ENCODE measurements around the gene CRIM1. TPM values are rescaled to one million over a fixed set of nuclear protein-coding genes. Genes with fewer than 3 reads are reported as not detected.

CRIM1 gene
- total RNA-seq, 2 experiments from 2014 or later, result 3.9 to 5.2 TPM

GRCh38 chr2:36568516-36569246 is 213.1 kb downstream of the CRIM1 start:
- ATAC-seq, result no peak
- peaks cover 2% of the 10 kb centered on the region for H3K4me1 Mint-ChIP-seq
- no peaks in the 10 kb centered on the region for H3K9me3 Mint-ChIP-seq (ENCODE audit: low read depth)
- H3K4me3 Mint-ChIP-seq, result no peak overlapping the region
- DNase-seq, result no peak
- H3K27ac Mint-ChIP-seq, result no peak overlapping the region
- no peaks in the 10 kb centered on the region for H3K27me3 Mint-ChIP-seq
- intact Hi-C loops (cut with DNase I, micrococcal nuclease), result no loop called here
- peaks cover 30% of the 10 kb centered on the region for H3K36me3 Mint-ChIP-seq (ENCODE audit: low read depth)
- POLR2A ChIA-PET, result no interaction called here
- CTCF ChIA-PET, result interaction anchor here (0.8 to 1.4 kb wide), 3 partner anchors 17 to 103 kb away, joined by 3 to 6 read pairs (median 6); no protein-coding TSS in a partner anchor

- DNase-seq (no peak), ATAC-seq (no peak)
- Mint-ChIP-seq H3K4me1 (no peaks in the 10 kb centered on the region), H3K9me3 (ENCODE audit: low read depth) (no peaks in the 10 kb centered on the region), H3K27me3 (no peaks in the 10 kb centered on the region), H3K27ac (no peak overlapping the region), H3K4me3 (no peak overlapping the region), H3K36me3 (ENCODE audit: low read depth) (peaks cover 27% of the 10 kb centered on the region)
- intact Hi-C loops (cut with DNase I, micrococcal nuclease), result no loop called here
- ChIA-PET POLR2A (no interaction called here), CTCF (interaction anchor here (0.6 to 1.4 kb wide), 4 partner anchors 16 to 1571 kb away, joined by 3 to 6 read pairs (median 4); no protein-coding TSS in a partner anchor)
Observed at GRCh38 chr2:36569267-36569856, 213.8 kb downstream of the CRIM1 start.

- POLR2A ChIA-PET, result no interaction called here
- no peaks in the 10 kb centered on the region for H3K27me3 Mint-ChIP-seq
- no peak overlapping the region for H3K4me3 Mint-ChIP-seq
- peaks cover 31% of the 10 kb centered on the region for H3K36me3 Mint-ChIP-seq (ENCODE audit: low read depth)
- ATAC-seq (no peak), DNase-seq (no peak)
- H3K27ac Mint-ChIP-seq, result no peak overlapping the region
- no peaks in the 10 kb centered on the region for H3K9me3 Mint-ChIP-seq (ENCODE audit: low read depth)
- CTCF ChIA-PET, result interaction anchor here (1.4 kb wide), 1 partner anchor 15 kb away, joined by 6 read pairs; no protein-coding TSS in a partner anchor
- no peaks in the 10 kb centered on the region for H3K4me1 Mint-ChIP-seq
- intact Hi-C loops (cut with DNase I, micrococcal nuclease), result no loop called here
Observed at GRCh38 chr2:36570416-36570815, 214.8 kb downstream of the CRIM1 start.

GRCh38 chr2:36572054-36572718 is 216.6 kb downstream of the CRIM1 start:
- no peak for ATAC-seq
- intact Hi-C loops (cut with DNase I, micrococcal nuclease), result no loop called here
- Mint-ChIP-seq H3K27ac (peak overlapping the region; percentile 53), H3K4me1 (no peaks in the 10 kb centered on the region), H3K4me3 (no peak overlapping the region), H3K9me3 (ENCODE audit: low read depth) (no peaks in the 10 kb centered on the region), H3K27me3 (no peaks in the 10 kb centered on the region), H3K36me3 (ENCODE audit: low read depth) (peaks cover 35% of the 10 kb centered on the region)
- CTCF ChIA-PET, result no interaction called here
- no peak for DNase-seq
- POLR2A ChIA-PET, result no interaction called here

- CTCF ChIA-PET, result no interaction called here
- H3K36me3 Mint-ChIP-seq (ENCODE audit: low read depth), result peaks cover 38% of the 10 kb centered on the region
Observed at GRCh38 chr2:36572719-36573059, 217.1 kb downstream of the CRIM1 start.

GRCh38 chr2:36573165-36573564 is 217.6 kb downstream of the CRIM1 start:
- no peak overlapping the region for H3K4me3 Mint-ChIP-seq
- no peaks in the 10 kb centered on the region for H3K27me3 Mint-ChIP-seq
- intact Hi-C loops (cut with DNase I, micrococcal nuclease), result no loop called here
- no peaks in the 10 kb centered on the region for H3K9me3 Mint-ChIP-seq (ENCODE audit: low read depth)
- H3K27ac Mint-ChIP-seq, result no peak overlapping the region
- no peaks in the 10 kb centered on the region for H3K4me1 Mint-ChIP-seq
- CTCF ChIA-PET, result no interaction called here
- ATAC-seq (no peak), DNase-seq (no peak)
- H3K36me3 Mint-ChIP-seq (ENCODE audit: low read depth), result peaks cover 42% of the 10 kb centered on the region
- POLR2A ChIA-PET, result no interaction called here

More at GRCh38 chr2:36572719-36573059, 217.1 kb downstream of the CRIM1 start:
- intact Hi-C loops (cut with DNase I, micrococcal nuclease), result no loop called here
- H3K9me3 Mint-ChIP-seq (ENCODE audit: low read depth), result no peaks in the 10 kb centered on the region
- POLR2A ChIA-PET, result no interaction called here
- ATAC-seq, result no peak
- no peak for DNase-seq
- no peaks in the 10 kb centered on the region for H3K27me3 Mint-ChIP-seq
- H3K27ac Mint-ChIP-seq, result no peak overlapping the region
- H3K4me1 Mint-ChIP-seq, result no peaks in the 10 kb centered on the region
- no peak overlapping the region for H3K4me3 Mint-ChIP-seq

GRCh38 chr2:36574560-36574959 is 219.0 kb downstream of the CRIM1 start:
- H3K4me1 Mint-ChIP-seq, result peaks cover 9% of the 10 kb centered on the region
- ChIA-PET POLR2A (no interaction called here), CTCF (no interaction called here)
- no peaks in the 10 kb centered on the region for H3K27me3 Mint-ChIP-seq
- H3K27ac Mint-ChIP-seq, result no peak overlapping the region
- ATAC-seq, result no peak
- intact Hi-C loops (cut with DNase I, micrococcal nuclease), result no loop called here
- DNase-seq, result no peak
- peaks cover 55% of the 10 kb centered on the region for H3K36me3 Mint-ChIP-seq (ENCODE audit: low read depth)
- no peaks in the 10 kb centered on the region for H3K9me3 Mint-ChIP-seq (ENCODE audit: low read depth)
- H3K4me3 Mint-ChIP-seq, result no peak overlapping the region

- ATAC-seq (no peak), DNase-seq (no peak)
- H3K36me3 Mint-ChIP-seq (ENCODE audit: low read depth), result peaks cover 76% of the 10 kb centered on the region
- no peak overlapping the region for H3K27ac Mint-ChIP-seq
- H3K27me3 Mint-ChIP-seq, result no peaks in the 10 kb centered on the region
- H3K4me3 Mint-ChIP-seq, result no peak overlapping the region
- no peaks in the 10 kb centered on the region for H3K9me3 Mint-ChIP-seq (ENCODE audit: low read depth)
- ChIA-PET POLR2A (no interaction called here), CTCF (no interaction called here)
- peaks cover 9% of the 10 kb centered on the region for H3K4me1 Mint-ChIP-seq
- intact Hi-C loops (cut with DNase I, micrococcal nuclease), result no loop called here
Observed at GRCh38 chr2:36577884-36578283, 222.3 kb downstream of the CRIM1 start.

- DNase-seq, result no peak
- H3K27ac Mint-ChIP-seq, result peak overlapping the region; percentile 52
- ChIA-PET POLR2A (no interaction called here), CTCF (no interaction called here)
- ATAC-seq, result peak; percentile 74
- H3K36me3 Mint-ChIP-seq (ENCODE audit: low read depth), result peaks cover 76% of the 10 kb centered on the region
- no peaks in the 10 kb centered on the region for H3K27me3 Mint-ChIP-seq
- intact Hi-C loops (cut with DNase I, micrococcal nuclease), result no loop called here
- H3K4me3 Mint-ChIP-seq, result no peak overlapping the region
- peaks cover 9% of the 10 kb centered on the region for H3K4me1 Mint-ChIP-seq
- H3K9me3 Mint-ChIP-seq (ENCODE audit: low read depth), result no peaks in the 10 kb centered on the region
Observed at GRCh38 chr2:36578343-36579296, 223.0 kb downstream of the CRIM1 start.

GRCh38 chr2:36579297-36579664 is 223.7 kb downstream of the CRIM1 start:
- ATAC-seq, result peak; percentile 19
- intact Hi-C loops (cut with DNase I, micrococcal nuclease), result no loop called here
- Mint-ChIP-seq H3K27ac (no peak overlapping the region), H3K4me1 (peaks cover 9% of the 10 kb centered on the region), H3K4me3 (no peak overlapping the region), H3K36me3 (ENCODE audit: low read depth) (peaks cover 79% of the 10 kb centered on the region), H3K9me3 (ENCODE audit: low read depth) (no peaks in the 10 kb centered on the region), H3K27me3 (no peaks in the 10 kb centered on the region)
- CTCF ChIA-PET, result no interaction called here
- POLR2A ChIA-PET, result no interaction called here
- no peak for DNase-seq

- intact Hi-C loops (cut with DNase I, micrococcal nuclease), result loop anchor here in 1 of 2 experiments (2.0 kb wide), 1 partner anchor 44 kb away; no protein-coding TSS in a partner anchor
- Mint-ChIP-seq H3K9me3 (ENCODE audit: low read depth) (no peaks in the 10 kb centered on the region), H3K4me1 (peaks cover 9% of the 10 kb centered on the region), H3K27ac (no peak overlapping the region), H3K36me3 (ENCODE audit: low read depth) (peaks cover 76% of the 10 kb centered on the region), H3K27me3 (no peaks in the 10 kb centered on the region), H3K4me3 (no peak overlapping the region)
- CTCF ChIA-PET, result no interaction called here
- no peak for DNase-seq
- POLR2A ChIA-PET, result no interaction called here
- no peak for ATAC-seq
Observed at GRCh38 chr2:36582538-36582937, 227.0 kb downstream of the CRIM1 start.

All from activated CD4-positive, alpha-beta T cell treated with anti-CD3 and anti-CD28 coated beads for 36 hours (primary cell).